Measurements from ENCODE around the gene NPTXR. TPM values are rescaled to one million over a fixed set of nuclear protein-coding genes. Genes with fewer than 3 reads are reported as not detected.

The NPTXR gene
- 1.9 and 2.4 TPM in 2 replicates for total RNA-seq

GRCh38 chr22:38843657-38844314 lies at the start of gene NPTXR:
Gene NPTXR, minus strand, starts transcription at chr22:38844028.

GRCh38 chr22:38872172-38872830 lies 28.5 kb upstream of the NPTXR start, which contains the start of gene CBX6:
Gene CBX6, minus strand, starts transcription at chr22:38872216. Its CDS starts 26 bp downstream, at chr22:38872190.

GRCh38 chr22:38793721-38794466 lies 49.9 kb downstream of the NPTXR start, which contains the start of gene DNAL4:
Gene DNAL4, minus strand, starts transcription at chr22:38794143. Its CDS starts 11,412 bp downstream, at chr22:38782731.

Other genes with a start within 250 kb of the NPTXR start
- 1.3 and 1.8 TPM in 2 replicates for gene FAM227A, start 187.6 kb downstream of the NPTXR start, total RNA-seq
- gene CBY1, start 187.4 kb downstream of the NPTXR start, total RNA-seq = 9.0 and 14.0 TPM in 2 replicates
- 49.5 and 79.6 TPM in 2 replicates for gene TOMM22, start 162.1 kb downstream of the NPTXR start, total RNA-seq
- 46.6 and 56.6 TPM in 2 replicates for gene JOSD1, start 143.1 kb downstream of the NPTXR start, total RNA-seq
- 48.0 and 54.7 TPM in 2 replicates for gene GTPBP1, start 138.1 kb downstream of the NPTXR start, total RNA-seq
- gene SUN2, start 88.0 kb downstream of the NPTXR start, total RNA-seq = 65.9 and 160 TPM in 2 replicates
- 16.6 and 16.8 TPM in 2 replicates for gene DNAL4, start 49.9 kb downstream of the NPTXR start, total RNA-seq
- gene CBX6, start 28.2 kb upstream of the NPTXR start, total RNA-seq = 30.9 and 70.6 TPM in 2 replicates
- gene APOBEC3A, start 113.6 kb upstream of the NPTXR start, total RNA-seq = not detected in 2 replicates
- 0.44 and 8.6 TPM in 2 replicates for gene APOBEC3B, start 138.3 kb upstream of the NPTXR start, total RNA-seq
- gene APOBEC3C, start 170.2 kb upstream of the NPTXR start, total RNA-seq = 11.6 and 15.9 TPM in 2 replicates
- 2.0 and 3.3 TPM in 2 replicates for gene APOBEC3D, start 177.1 kb upstream of the NPTXR start, total RNA-seq
- gene APOBEC3F, start 196.8 kb upstream of the NPTXR start, total RNA-seq = 2.0 and 2.6 TPM in 2 replicates
- gene APOBEC3G, start 233.2 kb upstream of the NPTXR start, total RNA-seq = 7.0 and 12.7 TPM in 2 replicates